Muscle of leg (tissue), 11 donors: ENCODE measurements around the gene NLGN2. TPM values are rescaled to one million over a fixed set of nuclear protein-coding genes. Genes with fewer than 3 reads are reported as not detected.

Source experiments
- DNase-seq: peaks from one replicate; pipeline ENCODE4 v3.0.0; 2013
- H3K27ac ChIP-seq: one replicate; pipeline ENCODE4 v1.5.1; 2013; ENCODE audit warnings: mild to moderate bottlenecking, low read length, control low read depth
- H3K27me3 ChIP-seq: one replicate; pipeline ENCODE4 v1.6.1; 2013; ENCODE audit warnings: low read length; ENCODE audit not compliant: control insufficient read depth, insufficient read depth
- H3K36me3 ChIP-seq: one replicate; pipeline ENCODE4 v1.6.1; 2013; ENCODE audit warnings: low read length; ENCODE audit not compliant: control insufficient read depth, insufficient read depth
- H3K4me1 ChIP-seq: one replicate; pipeline ENCODE4 v1.6.1; 2013; ENCODE audit warnings: low read length; ENCODE audit not compliant: control insufficient read depth, insufficient read depth
- H3K4me3 ChIP-seq: one replicate; pipeline ENCODE4 v1.5.1; 2013; ENCODE audit warnings: low read length, control low read depth
- H3K9me3 ChIP-seq: replicated peaks from 2 replicates; pipeline ENCODE4 v1.6.1; 2013; ENCODE audit warnings: low read depth, low read length; ENCODE audit not compliant: control insufficient read depth
- WGBS: methylation state at CpG from one replicate; pipeline ENCODE4 v1.1.5; 2013; ENCODE audit warnings: missing lambda C conversion rate; ENCODE audit not compliant: insufficient coverage; 5-methylcytosine and 5-hydroxymethylcytosine counted together
- polyA plus RNA-seq, 8 donors: library from polyadenylated mRNA; unstranded; fragments of 120-200 nt; gene quantifications; one replicate each; pipeline versions ENCODE4 v1.2.1 to v1.2.3, GENCODE V29; 2013; ENCODE audit warnings: inconsistent platforms in 1 of 8, low replicate concordance in 1 of 8; ENCODE audit not compliant: insufficient read length in 8 of 8, insufficient read depth in 1 of 8
- total RNA-seq: library from RNA; stranded (reverse); fragments of 120-200 nt; gene quantifications from one replicate; pipeline ENCODE4 v1.2.4, GENCODE V29; 2013

The NLGN2 gene
- total and polyA plus RNA-seq, 9 donors = 7.7 to 36.2 (median 25.7) TPM

- H3K9me3 ChIP-seq = no peaks in the 10 kb centered on the region
- WGBS = under 1% methylated on average over 90 of the region's 92 CpGs
- peaks cover 55% of the 10 kb centered on the region for H3K4me1 ChIP-seq
- peaks cover 67% of the 10 kb centered on the region for H3K27me3 ChIP-seq
- no peaks in the 10 kb centered on the region for H3K36me3 ChIP-seq
- DNase-seq = peak; percentile 84
- H3K4me3 ChIP-seq = peak overlapping the region; percentile 26
- H3K27ac ChIP-seq = peak overlapping the region; percentile 45
Observed at GRCh38 chr17:7436556-7437368, 29.1 kb downstream of the NLGN2 start.

GRCh38 chr17:7437369-7437863, 29.8 kb downstream of the NLGN2 start:
- no peaks in the 10 kb centered on the region for H3K36me3 ChIP-seq
- peak overlapping the region; percentile 26 for H3K4me3 ChIP-seq
- peaks cover 55% of the 10 kb centered on the region for H3K4me1 ChIP-seq
- DNase-seq = no peak
- no peak overlapping the region for H3K27ac ChIP-seq
- WGBS = 12% methylated on average over 24 of the region's 31 CpGs
- H3K27me3 ChIP-seq = peaks cover 69% of the 10 kb centered on the region
- no peaks in the 10 kb centered on the region for H3K9me3 ChIP-seq

- H3K4me3 ChIP-seq = peak overlapping the region; percentile 34
- H3K36me3 ChIP-seq = no peaks in the 10 kb centered on the region
- WGBS = 9% methylated on average over 48 of the region's 48 CpGs
- peak; percentile 68 for DNase-seq
- H3K27ac ChIP-seq = no peak overlapping the region
- H3K9me3 ChIP-seq = no peaks in the 10 kb centered on the region
- H3K4me1 ChIP-seq = peaks cover 62% of the 10 kb centered on the region
- peaks cover 71% of the 10 kb centered on the region for H3K27me3 ChIP-seq
Observed at GRCh38 chr17:7437950-7438614, 30.4 kb downstream of the NLGN2 start.

- Histone ChIP-seq H3K27me3 (peaks cover 71% of the 10 kb centered on the region), H3K36me3 (no peaks in the 10 kb centered on the region), H3K27ac (no peak overlapping the region), H3K9me3 (no peaks in the 10 kb centered on the region), H3K4me3 (no peak overlapping the region), H3K4me1 (peaks cover 70% of the 10 kb centered on the region)
- DNase-seq = no peak
- WGBS = 33% methylated on average over 7 of the region's 11 CpGs
Observed at GRCh38 chr17:7438656-7439460, 31.2 kb downstream of the NLGN2 start.

- peaks cover 74% of the 10 kb centered on the region for H3K27me3 ChIP-seq
- peaks cover 76% of the 10 kb centered on the region for H3K4me1 ChIP-seq
- DNase-seq = no peak
- H3K36me3 ChIP-seq = no peaks in the 10 kb centered on the region
- no peaks in the 10 kb centered on the region for H3K9me3 ChIP-seq
- under 1% methylated on average over 47 of the region's 50 CpGs for WGBS
- H3K4me3 ChIP-seq = peak within 1 kb of the TSS; percentile 46
- no peak within 1 kb of the TSS for H3K27ac ChIP-seq
Observed at GRCh38 chr17:7439462-7440112, 31.9 kb downstream of the NLGN2 start, which contains the start of gene FGF11. FGF11 (plus strand) TSS chr17:7439512; CDS start chr17:7439621, 109 bp downstream.

- no peaks in the 10 kb centered on the region for H3K36me3 ChIP-seq
- H3K27me3 ChIP-seq = peaks cover 74% of the 10 kb centered on the region
- H3K4me1 ChIP-seq = peaks cover 81% of the 10 kb centered on the region
- peak overlapping the region; percentile 46 for H3K4me3 ChIP-seq
- peak; percentile 67 for DNase-seq
- WGBS = 1% methylated on average over 38 of the region's 46 CpGs
- no peaks in the 10 kb centered on the region for H3K9me3 ChIP-seq
- peak overlapping the region; percentile 48 for H3K27ac ChIP-seq
Observed at GRCh38 chr17:7440113-7440833, 32.6 kb downstream of the NLGN2 start.

GRCh38 chr17:7440834-7441195, 33.2 kb downstream of the NLGN2 start:
- Histone ChIP-seq H3K27me3 (peaks cover 74% of the 10 kb centered on the region), H3K9me3 (no peaks in the 10 kb centered on the region), H3K4me3 (peak overlapping the region; percentile 46), H3K4me1 (peaks cover 81% of the 10 kb centered on the region), H3K36me3 (no peaks in the 10 kb centered on the region), H3K27ac (peak overlapping the region; percentile 48)
- DNase-seq = peak; percentile 67
- WGBS = 2% methylated on average over 9 of the region's 12 CpGs

GRCh38 chr17:7441266-7441665, 33.6 kb downstream of the NLGN2 start:
- no peak for DNase-seq
- Histone ChIP-seq H3K4me1 (peaks cover 81% of the 10 kb centered on the region), H3K4me3 (no peak overlapping the region)

GRCh38 chr17:7442142-7442541, 34.5 kb downstream of the NLGN2 start:
- Histone ChIP-seq H3K27ac (no peak overlapping the region), H3K27me3 (peaks cover 76% of the 10 kb centered on the region), H3K4me3 (no peak overlapping the region), H3K4me1 (peaks cover 82% of the 10 kb centered on the region), H3K9me3 (no peaks in the 10 kb centered on the region), H3K36me3 (peaks cover 3% of the 10 kb centered on the region)
- WGBS = 88% methylated on average over 2 of the region's 2 CpGs
- no peak for DNase-seq

More at GRCh38 chr17:7441266-7441665, 33.6 kb downstream of the NLGN2 start:
- no peaks in the 10 kb centered on the region for H3K36me3 ChIP-seq
- peaks cover 74% of the 10 kb centered on the region for H3K27me3 ChIP-seq
- 20% methylated on average over 1 of the region's 7 CpGs for WGBS
- H3K9me3 ChIP-seq = no peaks in the 10 kb centered on the region
- H3K27ac ChIP-seq = no peak overlapping the region
